Type B pancreatic cell (in vitro differentiated cells): ENCODE data around the gene PRRC1. TPM values are rescaled to one million over a fixed set of nuclear protein-coding genes. Genes with fewer than 3 reads are reported as not detected.
A peak's percentile ranks its signal among the peaks of the same experiment; 100 is the strongest.

Experiments
- DNase-seq: peaks from one replicate; pipeline ENCODE4 v3.0.0; 2021; ENCODE audit warnings: mixed read lengths; ENCODE audit not compliant: unreplicated experiment; ENCODE audit errors: extremely low spot score
- H3K27ac Mint-ChIP-seq: 2 replicates; pipeline ENCODE4 v1.8.0; 2021; ENCODE audit warnings: mild to moderate bottlenecking, mixed read lengths
- H3K27me3 Mint-ChIP-seq: 2 replicates; pipeline ENCODE4 v1.8.0; 2021; ENCODE audit warnings: mixed read lengths
- H3K36me3 Mint-ChIP-seq: 2 replicates; pipeline ENCODE4 v1.8.0; 2021; ENCODE audit warnings: mixed read lengths
- H3K4me1 Mint-ChIP-seq: one replicate; pipeline ENCODE4 v1.8.0; 2021; ENCODE audit warnings: mixed read lengths; ENCODE audit not compliant: unreplicated experiment
- H3K4me3 Mint-ChIP-seq: 2 replicates; pipeline ENCODE4 v1.8.0; 2021; ENCODE audit warnings: mild to moderate bottlenecking, mixed read lengths
- H3K9me3 Mint-ChIP-seq: 2 replicates; pipeline ENCODE4 v1.8.0; 2021; ENCODE audit warnings: mixed read lengths
- CTCF ChIP-seq: fragments of 200-600 bp; sonication (generic); conservative IDR thresholded peaks from 2 replicates; pipeline ENCODE4 v1.5.0; 2021; ENCODE audit warnings: antibody characterized with exemption, mild to moderate bottlenecking
- total RNA-seq: library from RNA; stranded (reverse); gene quantifications from 2 replicates; pipeline ENCODE4 v1.2.1, GENCODE V29; 2021; ENCODE audit warnings: low replicate concordance

PRRC1 gene
- total RNA-seq, 1 donor from 2014 or later, result 75.1 TPM

GRCh38 chr5:127572930-127573329, 55.5 kb downstream of the PRRC1 start:
- TF ChIP-seq CTCF, result peak; percentile 18
- Mint-ChIP-seq H3K4me3 (no peak overlapping the region), H3K9me3 (no peaks in the 10 kb centered on the region), H3K27ac (no peak overlapping the region), H3K27me3 (peaks cover 2% of the 10 kb centered on the region), H3K4me1 (no peaks in the 10 kb centered on the region), H3K36me3 (peaks cover 7% of the 10 kb centered on the region)
- DNase-seq, result no peak

DNA sequence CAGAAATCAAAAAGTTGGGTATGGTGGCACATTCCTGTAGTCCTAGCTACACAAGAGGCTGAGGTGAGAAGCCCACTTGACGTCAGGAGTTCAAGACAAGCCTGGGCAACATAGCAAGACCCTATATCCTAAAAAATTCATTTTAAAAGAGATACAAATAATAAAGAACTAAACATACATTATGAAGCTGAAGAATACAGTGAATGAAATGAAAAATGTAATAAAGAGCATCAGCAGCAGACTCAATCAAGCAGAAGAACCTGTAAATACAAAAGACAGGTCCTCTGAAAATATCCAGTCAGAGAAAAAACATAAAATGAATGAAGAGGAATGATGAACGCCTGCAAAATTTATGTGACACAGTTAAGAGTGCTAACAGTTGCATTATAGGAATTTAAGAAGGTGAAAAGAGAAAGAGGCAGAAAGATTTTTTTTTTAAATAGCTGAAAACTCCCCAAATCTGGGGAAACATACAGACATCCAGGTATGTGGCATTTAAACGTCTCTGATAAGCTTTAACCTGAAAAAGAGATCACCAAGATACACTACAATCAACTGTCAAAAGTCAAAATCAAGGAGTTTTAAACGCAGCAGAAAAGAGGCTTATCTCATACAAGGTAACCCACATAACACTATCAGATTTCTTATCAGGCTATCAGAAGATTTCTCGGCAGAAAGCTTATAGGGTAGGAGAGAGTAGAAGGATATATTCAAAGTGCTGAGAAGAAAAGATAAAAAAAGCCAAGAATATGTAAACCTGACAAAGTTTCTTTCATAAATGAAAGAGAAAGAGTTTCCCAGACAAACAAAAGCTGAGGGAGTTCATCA, 57.6 kb downstream of the PRRC1 start:
- Mint-ChIP-seq H3K4me3 (no peak overlapping the region), H3K36me3 (peaks cover 4% of the 10 kb centered on the region), H3K27ac (no peak overlapping the region), H3K27me3 (no peaks in the 10 kb centered on the region), H3K4me1 (no peaks in the 10 kb centered on the region), H3K9me3 (no peaks in the 10 kb centered on the region)
- no peak for TF ChIP-seq CTCF
- DNase-seq, result no peak

DNA sequence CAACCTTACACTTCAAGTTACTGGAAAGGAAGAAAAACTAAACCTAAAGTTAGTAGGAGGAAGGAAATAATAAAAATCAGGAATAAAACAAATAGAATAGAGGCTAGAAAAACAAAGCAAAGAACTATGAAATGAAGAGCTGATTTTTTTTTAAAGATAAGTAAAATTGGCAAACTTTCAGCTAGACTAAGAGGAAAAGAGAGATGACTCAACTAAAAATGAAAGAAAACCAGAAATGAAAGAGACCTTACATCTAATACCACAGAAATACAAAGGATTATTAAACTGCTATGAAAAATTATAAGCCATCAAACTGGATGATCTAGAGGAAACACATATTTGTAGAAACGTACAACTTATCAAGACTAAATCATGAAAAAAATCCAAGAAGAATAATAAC, 60.0 kb downstream of the PRRC1 start:
- Mint-ChIP-seq H3K4me3 (no peak overlapping the region), H3K4me1 (no peaks in the 10 kb centered on the region), H3K36me3 (no peaks in the 10 kb centered on the region), H3K9me3 (no peaks in the 10 kb centered on the region), H3K27ac (no peak overlapping the region), H3K27me3 (no peaks in the 10 kb centered on the region)
- no peak for TF ChIP-seq CTCF
- DNase-seq, result no peak

DNA sequence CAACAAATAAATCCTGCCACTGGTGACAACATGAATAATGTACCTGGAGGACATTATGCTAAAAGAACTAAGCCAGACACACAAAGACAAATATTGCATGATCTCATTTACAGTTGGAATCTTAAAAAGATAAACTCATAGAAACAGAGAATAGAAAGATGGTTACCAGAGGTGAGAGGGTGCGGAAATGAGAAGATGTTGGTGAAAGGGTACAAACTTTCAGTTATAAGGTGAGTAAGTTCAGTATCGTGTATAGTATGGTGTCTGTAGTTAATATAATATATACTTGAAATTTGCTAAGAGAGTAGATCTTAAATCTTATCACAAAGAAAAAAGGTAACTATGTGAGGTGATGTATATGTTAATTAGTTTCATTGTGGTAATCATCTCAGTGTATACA, 63.3 kb downstream of the PRRC1 start:
- Mint-ChIP-seq H3K4me1 (peaks cover 3% of the 10 kb centered on the region), H3K4me3 (no peak overlapping the region), H3K36me3 (no peaks in the 10 kb centered on the region), H3K27me3 (no peaks in the 10 kb centered on the region), H3K9me3 (no peaks in the 10 kb centered on the region), H3K27ac (no peak overlapping the region)
- no peak for DNase-seq
- no peak for TF ChIP-seq CTCF

DNA sequence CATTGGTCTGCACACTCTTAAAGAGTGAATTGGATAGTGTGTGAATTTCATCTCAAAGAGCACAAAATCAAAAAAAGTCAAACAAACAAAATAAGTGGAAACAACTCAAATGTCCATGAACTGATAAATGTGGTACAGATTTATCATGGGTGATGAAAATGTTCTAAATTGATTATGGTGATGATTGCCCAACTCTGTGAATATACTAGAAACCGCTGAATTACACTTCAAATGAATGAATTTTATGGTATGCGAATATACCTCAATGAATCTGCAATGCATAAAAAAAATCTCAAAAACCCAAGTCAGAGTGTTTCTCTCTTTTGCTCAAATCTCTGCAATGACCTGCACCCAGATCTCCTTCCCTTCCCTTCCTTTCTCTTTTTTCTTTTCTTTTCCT, 64.0 kb downstream of the PRRC1 start:
- Mint-ChIP-seq H3K27me3 (no peaks in the 10 kb centered on the region), H3K4me3 (no peak overlapping the region), H3K4me1 (peaks cover 3% of the 10 kb centered on the region), H3K9me3 (no peaks in the 10 kb centered on the region), H3K36me3 (no peaks in the 10 kb centered on the region), H3K27ac (no peak overlapping the region)
- no peak for DNase-seq
- TF ChIP-seq CTCF, result no peak
